Ishikawa (cell line): Measurements from ENCODE around the gene MIEF2.

Source experiments
- CEBPB ChIP-seq: IDR thresholded peaks from 2 replicates; pipeline ENCODE4 v1.6.1; 2012
- CREB1 ChIP-seq: IDR thresholded peaks from 2 replicates; pipeline ENCODE4 v1.6.1; 2012; ENCODE audit warnings: low read depth
- EGR1 ChIP-seq: IDR thresholded peaks from 2 replicates; pipeline ENCODE4 v1.6.1; 2012
- EP300 ChIP-seq: IDR thresholded peaks from 2 replicates; pipeline ENCODE4 v1.6.1; 2012; ENCODE audit warnings: borderline replicate concordance
- FOXM1 ChIP-seq: IDR thresholded peaks from 2 replicates; pipeline ENCODE4 v1.6.1; 2012; ENCODE audit warnings: low read depth, borderline replicate concordance
- NFIC ChIP-seq: IDR thresholded peaks from 2 replicates; pipeline ENCODE4 v1.6.1; 2012
- RAD21 ChIP-seq: IDR thresholded peaks from 2 replicates; pipeline ENCODE4 v1.6.1; 2012; ENCODE audit warnings: low read depth
- REST ChIP-seq: IDR thresholded peaks from 2 replicates; pipeline ENCODE4 v1.6.1; 2012; ENCODE audit warnings: low read depth, mild to moderate bottlenecking
- TAF1 ChIP-seq: IDR thresholded peaks from 2 replicates; pipeline ENCODE4 v1.6.1; 2012; ENCODE audit warnings: low read depth, mild to moderate bottlenecking
- TCF12 ChIP-seq: IDR thresholded peaks from 2 replicates; pipeline ENCODE4 v1.6.1; 2012; ENCODE audit warnings: low read depth
- TEAD4 ChIP-seq: IDR thresholded peaks from 2 replicates; pipeline ENCODE4 v1.6.1; 2012
- USF1 ChIP-seq: IDR thresholded peaks from 2 replicates; pipeline ENCODE4 v1.6.1; 2012
- YY1 ChIP-seq: IDR thresholded peaks from 2 replicates; pipeline ENCODE4 v1.6.1; 2012; ENCODE audit warnings: low read depth
- ZBTB7A ChIP-seq: IDR thresholded peaks from 2 replicates; pipeline ENCODE4 v1.6.1; 2012; ENCODE audit warnings: low read depth
- TF ChIP-seq, protein P1 (sequence below): IDR thresholded peaks from 2 replicates; pipeline ENCODE4 v1.6.1; 2012

Gene MIEF2

GRCh38 chr17:18228176-18228682, 32.2 kb upstream of the MIEF2 start:
- TF ChIP-seq ZBTB7A (no peak), EGR1 (no peak)

- no peak for TF ChIP-seq RAD21
- TF ChIP-seq FOXM1: no peak
- no peak for TF ChIP-seq NFIC
- TF ChIP-seq ZBTB7A: no peak
- no peak for TF ChIP-seq EP300
- no peak for TF ChIP-seq REST
- TF ChIP-seq CEBPB: no peak
- no peak for TF ChIP-seq YY1
- no peak for TF ChIP-seq CREB1
- TF ChIP-seq, protein P1, sequence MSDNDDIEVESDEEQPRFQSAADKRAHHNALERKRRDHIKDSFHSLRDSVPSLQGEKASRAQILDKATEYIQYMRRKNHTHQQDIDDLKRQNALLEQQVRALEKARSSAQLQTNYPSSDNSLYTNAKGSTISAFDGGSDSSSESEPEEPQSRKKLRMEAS: no peak
- TF ChIP-seq TCF12: no peak
- no peak for TF ChIP-seq TEAD4
- no peak for TF ChIP-seq EGR1
- no peak for TF ChIP-seq TAF1
- TF ChIP-seq USF1: no peak
Measured at GRCh38 chr17:18229254-18229653, 31.2 kb upstream of the MIEF2 start.

GRCh38 chr17:18229771-18230170, 30.7 kb upstream of the MIEF2 start:
- TF ChIP-seq, protein P1: no peak
- no peak for TF ChIP-seq REST
- no peak for TF ChIP-seq TEAD4
- no peak for TF ChIP-seq TAF1
- no peak for TF ChIP-seq TCF12
- TF ChIP-seq YY1: no peak
- TF ChIP-seq CEBPB: no peak
- no peak for TF ChIP-seq USF1
- no peak for TF ChIP-seq ZBTB7A
- no peak for TF ChIP-seq FOXM1
- no peak for TF ChIP-seq EGR1
- no peak for TF ChIP-seq NFIC

- no peak for TF ChIP-seq FOXM1
- TF ChIP-seq TEAD4: no peak
- no peak for TF ChIP-seq ZBTB7A
- no peak for TF ChIP-seq RAD21
- no peak for TF ChIP-seq EGR1
- no peak for TF ChIP-seq EP300
- no peak for TF ChIP-seq CREB1
- TF ChIP-seq REST: no peak
- TF ChIP-seq CEBPB: no peak
- TF ChIP-seq TAF1: no peak
- TF ChIP-seq USF1: no peak
- TF ChIP-seq YY1: no peak
- TF ChIP-seq, protein P1: no peak
- TF ChIP-seq NFIC: no peak
- no peak for TF ChIP-seq TCF12
Measured at GRCh38 chr17:18230288-18231141, 29.9 kb upstream of the MIEF2 start.
